HG03064 (cell line): ENCODE data around the gene TADA2B.
"Not testable (repeated sequence)": the region's sequence is repeated elsewhere in the genome, so short reads cannot be mapped to it uniquely, and the experiment has no call there.

Experiments used
- ATAC-seq: cut with Tn5 transposase; IDR thresholded peaks from one replicate; pipeline ENCODE4 v1.9.1; 2021; ENCODE audit warnings: low read depth; ENCODE audit not compliant: unreplicated experiment

The TADA2B gene

DNA sequence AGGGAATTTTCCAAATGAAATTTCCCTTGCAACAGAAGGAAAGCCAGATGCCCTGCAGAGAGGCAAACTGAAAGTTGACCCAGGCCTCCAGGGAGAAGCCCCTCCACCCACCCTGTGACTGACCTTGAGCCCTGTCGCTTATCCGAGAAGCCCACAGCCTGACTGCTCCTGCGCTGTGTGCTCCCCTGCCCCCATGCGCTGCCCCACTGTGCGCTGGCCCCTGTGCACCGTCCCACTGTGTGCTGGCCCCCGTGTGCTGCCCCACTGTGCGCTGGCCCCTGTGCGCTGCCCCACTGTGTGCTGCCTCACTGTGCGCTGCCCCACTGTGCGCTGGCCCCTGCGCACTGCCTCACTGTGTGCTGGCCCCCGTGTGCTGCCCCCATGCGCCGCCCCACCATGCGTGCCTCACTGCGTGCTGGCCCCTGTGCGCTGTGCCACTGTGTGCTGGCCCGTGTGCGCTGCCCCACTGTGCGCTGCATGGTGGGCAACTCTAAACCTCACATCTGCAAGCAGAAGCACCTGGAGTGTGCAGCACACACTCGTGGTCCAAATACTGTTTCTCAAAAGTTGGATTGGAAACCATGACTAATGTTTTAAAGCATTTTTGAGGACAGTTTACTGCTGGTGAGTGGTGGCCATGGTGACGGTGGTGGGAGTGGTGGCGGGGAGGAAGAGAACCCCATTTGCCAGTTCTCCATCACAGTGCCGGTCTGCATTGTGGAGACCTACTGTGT lies 33.0 kb downstream of the TADA2B start:
- ATAC-seq: no peak

DNA sequence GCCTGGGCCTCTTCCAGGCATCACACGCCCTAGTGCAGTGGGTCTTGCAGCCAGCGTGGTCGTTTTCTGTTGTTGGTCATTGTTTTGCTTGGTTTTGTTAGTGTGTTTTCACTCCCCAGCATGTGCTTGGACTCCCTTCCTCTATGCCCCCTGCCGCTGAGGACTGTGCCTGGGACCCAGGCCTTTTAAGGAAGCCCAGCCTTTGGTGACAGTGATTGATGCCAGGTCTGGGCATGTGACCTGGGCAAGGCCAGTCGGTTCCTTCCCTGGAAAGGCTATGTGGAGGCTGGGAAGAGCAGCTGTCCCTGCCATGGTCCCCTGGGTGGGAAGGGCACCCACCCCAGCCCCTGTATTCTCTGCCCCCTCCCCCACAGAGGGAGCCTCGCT lies 33.5 kb downstream of the TADA2B start:
- no peak for ATAC-seq

DNA sequence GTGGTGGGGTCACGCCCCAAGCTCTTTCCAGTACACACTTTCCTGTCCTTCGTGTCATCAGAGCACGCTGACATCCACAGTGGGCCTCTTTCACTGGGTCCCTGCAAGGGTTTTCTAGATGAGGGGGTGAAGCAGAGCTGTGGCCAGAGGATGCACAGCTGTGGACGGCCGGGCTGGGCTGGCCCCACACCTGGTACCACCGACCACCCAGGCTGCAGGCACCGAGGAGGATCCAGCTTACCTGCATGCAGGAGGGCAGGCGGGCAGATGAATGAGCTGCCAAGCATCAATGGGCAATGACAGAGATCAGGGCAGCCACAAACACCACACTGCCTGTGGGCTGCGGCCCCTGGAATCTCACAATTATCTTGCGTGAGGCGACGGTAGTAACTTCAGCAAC lies 34.2 kb downstream of the TADA2B start:
- ATAC-seq: no peak

DNA sequence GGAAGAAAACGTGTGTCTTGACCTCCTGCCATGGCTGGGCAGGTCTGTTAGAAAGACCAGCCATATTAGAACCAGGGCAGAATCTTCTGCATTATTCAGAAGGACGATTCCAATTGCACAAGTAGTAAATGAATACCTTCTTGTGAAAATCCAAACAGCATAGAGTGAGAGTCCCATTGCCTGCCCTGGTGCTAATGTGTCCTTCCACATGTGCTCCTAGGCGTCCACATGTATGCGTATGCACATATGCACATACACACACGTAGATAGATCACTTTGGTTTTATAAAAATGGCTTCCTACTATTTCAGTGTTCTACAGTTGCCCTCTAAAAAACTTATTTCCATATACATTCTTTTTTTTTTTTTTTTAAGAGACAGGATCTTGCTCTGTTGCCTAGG lies 34.9 kb downstream of the TADA2B start:
- no peak for ATAC-seq

DNA sequence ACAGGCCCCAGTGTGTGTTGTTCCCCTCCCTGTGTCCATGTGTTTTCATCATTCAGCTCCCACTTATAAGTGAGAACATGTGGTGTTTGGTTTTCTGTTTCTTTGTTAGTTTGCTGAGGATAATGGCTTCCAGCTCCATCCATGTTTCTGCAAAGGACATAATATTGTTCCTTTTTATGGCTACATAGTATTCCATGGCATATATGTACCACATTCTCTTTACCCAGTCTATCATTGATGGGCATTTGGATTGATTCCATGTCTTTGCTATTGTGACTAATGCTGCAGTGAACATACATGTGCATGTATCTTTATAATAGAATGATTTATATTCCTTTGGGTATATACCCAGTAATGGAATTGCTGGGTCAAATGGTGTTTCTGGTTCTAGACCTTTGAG lies 36.3 kb downstream of the TADA2B start:
- ATAC-seq: not testable (repeated sequence)

DNA sequence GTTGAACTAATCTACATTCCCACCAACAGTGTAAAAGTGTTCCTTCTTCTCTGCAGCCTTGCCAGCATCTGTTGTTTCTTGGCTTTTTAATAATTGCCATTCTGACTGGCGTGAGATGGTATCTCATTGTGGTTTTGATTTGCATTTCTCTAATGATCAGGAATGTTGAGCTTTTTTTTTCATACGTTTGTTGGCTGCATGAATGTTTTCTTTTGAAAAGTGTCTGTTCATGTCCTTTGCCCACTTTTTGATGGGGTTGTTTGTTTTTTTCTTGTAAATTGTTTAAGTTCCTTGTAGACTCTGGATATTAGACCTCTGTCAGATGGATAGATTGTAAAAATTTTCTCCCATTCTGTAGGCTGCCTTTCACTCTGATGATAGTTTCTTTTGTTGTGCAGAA lies 36.7 kb downstream of the TADA2B start:
- ATAC-seq: not testable (repeated sequence)

DNA sequence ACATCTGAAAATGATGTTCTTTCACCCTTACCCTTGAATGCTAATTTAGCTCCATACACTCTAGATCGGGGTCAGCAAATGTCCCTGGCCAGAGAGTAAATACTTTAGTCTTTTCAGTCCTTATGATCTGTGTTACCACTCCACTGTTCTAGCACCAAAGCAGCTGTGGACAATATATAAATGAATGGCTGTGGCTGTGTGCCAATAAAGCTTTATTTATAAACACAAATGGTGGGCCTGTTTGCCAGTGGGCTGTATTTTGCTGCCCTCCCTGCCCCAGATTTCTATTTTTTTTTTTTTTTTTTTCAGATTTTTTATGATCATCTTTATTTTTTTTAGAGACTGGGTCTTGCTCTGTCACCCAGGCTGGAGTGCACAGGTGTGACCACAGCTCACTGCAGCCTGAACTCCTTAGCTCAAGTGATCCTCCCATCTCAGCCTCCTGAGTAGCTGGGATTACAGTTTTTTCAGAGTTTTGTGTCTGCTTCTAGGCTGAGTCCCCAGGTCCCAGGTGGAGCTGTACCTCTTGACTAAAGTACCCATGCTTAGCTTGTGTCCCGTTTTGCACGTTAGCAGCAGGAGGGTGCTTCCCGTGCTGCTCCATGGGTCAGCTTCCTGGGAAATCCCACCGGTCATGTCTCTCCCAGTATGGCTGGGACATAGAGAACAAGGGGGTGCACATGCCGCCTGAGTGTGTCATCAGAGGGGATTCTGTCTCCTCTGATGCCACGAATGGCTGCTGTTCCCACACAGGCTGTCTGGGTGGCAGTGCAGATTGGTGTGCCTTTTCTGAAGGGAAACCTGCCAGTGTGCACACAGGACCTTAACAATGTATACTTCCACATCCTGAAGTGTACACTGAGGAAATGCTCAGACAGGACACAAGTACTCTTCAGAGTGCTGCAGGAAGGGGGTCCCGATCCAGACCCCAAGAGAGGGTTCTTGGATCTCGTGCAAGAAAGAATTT lies 40.7 kb downstream of the TADA2B start:
- no peak for ATAC-seq

DNA sequence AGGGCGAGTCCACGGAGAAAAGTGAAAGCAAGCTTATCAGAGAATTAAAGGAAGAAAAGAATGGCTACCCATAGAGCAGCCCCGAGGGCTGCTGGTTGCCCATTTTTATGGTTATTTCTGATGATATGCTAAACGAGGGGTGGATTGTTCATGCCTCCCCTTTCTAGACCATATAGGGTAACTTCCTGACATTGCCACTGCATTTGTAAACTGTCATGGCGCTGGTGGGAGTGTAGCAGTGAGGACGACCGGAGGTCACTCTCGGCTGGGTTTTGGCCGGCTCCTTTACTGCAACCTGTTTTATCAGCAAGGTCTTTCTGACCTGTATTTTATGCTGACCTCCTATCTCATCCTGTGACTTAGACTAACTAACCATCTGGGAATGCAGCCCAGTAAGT lies 41.4 kb downstream of the TADA2B start:
- not testable (repeated sequence) for ATAC-seq

DNA sequence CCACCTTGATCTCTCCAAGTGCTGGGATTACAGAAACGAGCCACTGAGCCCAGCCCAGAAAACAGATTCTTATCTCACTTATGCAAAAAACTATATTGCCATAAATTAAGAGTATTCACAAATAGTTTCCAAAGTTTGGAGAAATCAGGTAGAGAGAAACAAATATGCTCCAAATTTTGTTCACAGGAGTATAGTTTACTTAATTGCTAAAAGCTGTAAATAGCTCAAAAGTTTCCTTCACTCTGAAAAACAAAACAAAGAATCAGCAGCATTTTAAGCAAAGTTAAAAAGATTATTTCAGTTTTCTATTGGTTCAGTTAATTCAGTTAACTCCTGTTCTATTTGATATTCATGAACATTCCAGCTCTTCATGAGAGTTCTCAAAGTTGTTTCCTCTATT lies 43.2 kb downstream of the TADA2B start:
- ATAC-seq: no peak

DNA sequence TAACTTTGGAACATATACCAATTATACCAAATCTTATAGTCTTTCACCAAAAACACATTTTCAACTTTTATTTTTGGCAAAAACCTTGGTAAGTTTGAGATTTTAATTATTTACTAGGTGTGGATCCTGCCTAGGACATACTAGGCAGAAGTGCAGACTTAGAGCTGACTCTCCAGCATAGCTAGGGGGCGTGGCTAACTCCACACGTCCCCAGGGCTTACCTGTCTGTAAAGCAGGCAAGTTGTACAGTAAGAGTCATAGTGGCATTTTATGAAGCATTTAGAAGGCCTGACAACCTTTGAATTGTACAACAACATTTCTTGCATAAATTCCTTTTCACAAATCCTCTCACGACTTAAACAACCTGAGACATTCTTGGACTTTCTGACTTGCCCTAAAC lies 43.9 kb downstream of the TADA2B start:
- no peak for ATAC-seq

DNA sequence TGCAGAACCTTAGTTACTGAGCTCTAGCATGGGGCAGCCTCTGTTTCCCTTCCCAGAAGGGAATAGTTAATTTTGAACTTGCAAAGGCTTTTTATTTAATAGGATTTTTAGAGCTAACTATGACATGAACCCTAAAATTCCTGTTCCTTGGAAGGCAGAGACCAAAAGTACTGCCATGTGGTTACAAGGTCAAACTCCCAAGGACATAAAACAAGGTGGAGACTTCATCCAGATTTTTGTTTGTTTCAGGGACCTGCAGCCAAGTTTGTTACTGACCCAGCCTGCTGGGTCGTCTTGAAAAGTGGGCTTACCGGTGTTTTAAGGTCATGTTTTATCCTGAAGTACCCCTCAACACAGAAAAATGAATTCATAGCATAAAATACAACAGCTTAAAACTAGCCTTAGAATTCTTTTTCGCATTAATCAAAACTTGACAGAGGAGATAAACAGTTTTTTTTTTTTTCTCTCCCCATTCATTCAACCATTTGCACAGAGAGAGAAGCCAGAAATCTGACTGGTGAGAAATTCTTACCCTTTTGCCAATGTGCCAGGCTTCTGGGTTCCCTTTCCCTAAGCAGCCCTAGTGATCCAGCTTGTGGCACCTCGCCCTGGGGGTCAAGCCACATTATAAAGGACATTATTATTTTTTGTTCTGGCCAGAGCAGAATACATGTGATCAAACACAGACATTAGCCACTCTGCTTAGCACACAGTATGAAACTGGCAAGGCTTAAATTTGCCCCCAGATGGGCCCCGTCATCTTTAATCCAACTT lies 46.2 kb downstream of the TADA2B start:
- ATAC-seq: no peak

DNA sequence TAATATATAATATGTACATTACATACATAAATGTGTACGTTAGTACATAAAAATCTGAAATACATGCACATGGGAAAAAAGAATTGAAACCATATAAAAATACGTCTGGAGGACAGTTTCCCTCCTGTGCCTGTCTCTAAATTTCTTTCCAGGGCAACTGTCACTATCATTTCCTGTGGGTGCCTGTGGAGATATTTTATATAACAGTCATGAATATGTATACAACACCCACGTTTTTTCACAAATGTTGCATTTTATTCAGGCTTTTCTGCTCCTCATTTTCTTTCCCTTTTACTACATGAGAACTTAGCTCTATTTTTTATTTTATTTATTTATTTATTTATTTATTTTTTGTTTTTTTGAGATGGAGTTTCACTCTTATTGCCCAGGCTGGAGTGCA lies 48.9 kb downstream of the TADA2B start:
- no peak for ATAC-seq

DNA sequence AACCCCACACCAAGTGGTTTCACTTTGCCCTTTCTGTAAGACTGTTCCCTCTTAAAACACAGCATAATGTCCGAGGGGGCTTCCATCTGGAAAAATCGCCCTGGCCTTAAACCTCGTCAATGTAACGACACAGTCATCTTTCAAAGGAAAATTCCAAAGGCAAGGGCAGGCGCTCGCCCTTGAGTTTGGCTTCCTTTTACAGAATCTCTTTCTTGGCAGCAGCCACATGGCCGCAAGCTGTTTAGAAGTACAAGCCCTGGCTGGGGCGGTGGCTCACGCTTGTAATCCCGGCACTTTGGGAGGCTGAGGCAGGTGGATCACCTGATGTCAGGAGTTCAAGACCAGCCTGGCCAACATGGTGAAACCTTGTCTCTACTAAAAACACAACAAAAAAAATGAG lies 51.7 kb downstream of the TADA2B start:
- no peak for ATAC-seq

DNA sequence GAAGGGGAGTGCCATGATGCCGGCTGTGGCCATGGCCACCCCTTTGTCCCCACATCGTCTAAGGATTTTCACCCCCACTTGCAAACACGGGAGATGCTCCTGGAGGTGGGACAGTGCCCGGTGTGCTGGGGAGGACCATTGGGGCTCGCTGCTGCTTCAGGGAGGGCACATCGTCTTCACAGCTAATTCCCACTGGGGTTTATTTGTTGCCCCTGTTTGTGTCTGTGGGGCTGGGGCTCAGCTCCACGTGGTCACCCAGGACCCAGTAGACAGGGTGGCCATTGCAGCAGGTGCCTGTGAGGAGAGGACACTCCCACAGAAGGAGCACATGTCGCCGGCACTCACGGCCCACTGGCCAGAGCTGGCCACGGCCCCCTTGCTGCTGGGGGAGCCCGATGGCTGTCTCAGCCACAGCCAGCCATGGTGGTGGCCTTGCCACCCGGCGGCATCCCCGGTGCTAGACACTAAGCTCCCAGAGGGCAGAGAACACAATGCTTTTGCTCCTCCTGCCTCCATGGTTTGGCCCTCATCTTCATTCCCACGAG lies 52.5 kb downstream of the TADA2B start:
- no peak for ATAC-seq

DNA sequence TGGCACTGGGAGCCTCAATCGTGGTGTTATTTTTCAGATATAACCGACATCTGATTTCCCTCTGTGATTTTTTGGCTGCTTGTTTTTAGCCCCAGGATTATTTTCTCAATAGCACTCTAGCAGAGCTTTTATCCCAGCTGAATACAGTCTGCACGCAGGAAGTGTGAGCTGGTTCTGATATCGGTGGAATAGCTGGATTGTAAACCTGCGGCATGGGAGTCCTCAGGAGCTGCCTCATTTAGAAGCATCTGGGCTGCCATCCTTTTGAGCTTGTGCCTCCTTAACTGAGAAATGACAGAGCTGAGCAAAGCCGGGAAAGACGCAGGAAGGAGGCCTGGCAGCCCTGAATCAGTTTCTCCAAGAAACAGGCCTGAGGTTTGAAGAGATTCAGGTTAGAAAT lies 53.1 kb downstream of the TADA2B start:
- ATAC-seq: no peak

DNA sequence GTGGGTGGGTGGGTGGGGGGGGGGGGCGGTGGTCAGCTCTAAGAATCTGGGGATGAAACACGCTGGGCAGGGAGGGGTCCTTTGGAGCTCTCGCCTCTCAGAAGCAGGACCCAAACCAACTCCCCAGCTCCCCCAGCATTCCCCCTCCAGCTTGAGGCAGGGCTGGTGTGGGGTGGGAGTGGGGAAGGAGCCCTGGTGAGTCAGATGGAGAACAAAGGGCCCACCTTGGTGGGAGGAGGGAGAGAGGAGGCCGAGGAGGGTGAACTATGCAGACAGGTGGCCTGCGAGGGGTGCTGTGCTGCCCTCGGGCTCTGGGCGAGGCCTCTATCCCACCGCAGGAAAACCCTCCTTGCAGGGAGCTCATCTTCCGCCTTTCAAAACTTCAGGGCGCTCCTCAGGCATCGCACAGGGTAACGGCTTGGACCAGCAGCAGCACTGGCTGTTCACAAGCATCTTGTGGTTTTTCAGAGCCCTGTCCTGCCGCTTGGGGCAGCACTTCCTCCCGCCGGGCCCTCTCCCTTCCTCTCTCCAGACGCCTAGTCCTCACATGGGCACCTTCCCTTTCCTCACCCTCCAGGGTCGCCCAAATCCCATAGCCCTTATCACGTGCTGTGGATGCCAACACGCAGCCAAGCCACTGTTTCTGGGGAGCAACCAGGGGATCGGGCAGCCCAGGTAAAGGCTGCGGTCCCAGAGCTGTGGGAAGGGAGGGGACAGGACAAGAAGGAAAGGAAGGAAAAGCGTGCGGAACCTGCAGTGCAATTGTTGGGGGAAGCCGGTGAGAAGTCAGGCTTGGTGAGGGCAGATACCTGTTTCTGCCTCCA lies 58.7 kb downstream of the TADA2B start:
- ATAC-seq: peak; percentile 53

DNA sequence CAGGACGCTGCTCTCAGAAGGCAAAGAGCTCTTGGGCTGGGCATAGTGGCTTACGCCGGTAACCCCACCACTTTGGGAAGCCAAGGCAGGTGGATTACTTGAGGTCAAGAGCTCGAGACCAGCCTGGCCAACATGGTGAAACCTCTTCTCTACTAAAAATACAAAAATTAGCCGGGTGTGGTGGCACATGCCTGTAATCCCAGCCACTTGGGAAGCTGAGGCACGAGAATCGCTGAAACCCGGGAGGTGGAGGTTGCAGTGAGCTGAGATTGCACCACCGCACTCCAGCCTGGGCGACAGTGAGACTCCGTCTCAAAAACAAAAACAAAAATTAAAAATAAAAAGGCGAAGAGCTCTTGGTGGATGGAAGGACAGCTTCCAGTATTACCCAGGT lies 59.3 kb downstream of the TADA2B start:
- not testable (repeated sequence) for ATAC-seq

DNA sequence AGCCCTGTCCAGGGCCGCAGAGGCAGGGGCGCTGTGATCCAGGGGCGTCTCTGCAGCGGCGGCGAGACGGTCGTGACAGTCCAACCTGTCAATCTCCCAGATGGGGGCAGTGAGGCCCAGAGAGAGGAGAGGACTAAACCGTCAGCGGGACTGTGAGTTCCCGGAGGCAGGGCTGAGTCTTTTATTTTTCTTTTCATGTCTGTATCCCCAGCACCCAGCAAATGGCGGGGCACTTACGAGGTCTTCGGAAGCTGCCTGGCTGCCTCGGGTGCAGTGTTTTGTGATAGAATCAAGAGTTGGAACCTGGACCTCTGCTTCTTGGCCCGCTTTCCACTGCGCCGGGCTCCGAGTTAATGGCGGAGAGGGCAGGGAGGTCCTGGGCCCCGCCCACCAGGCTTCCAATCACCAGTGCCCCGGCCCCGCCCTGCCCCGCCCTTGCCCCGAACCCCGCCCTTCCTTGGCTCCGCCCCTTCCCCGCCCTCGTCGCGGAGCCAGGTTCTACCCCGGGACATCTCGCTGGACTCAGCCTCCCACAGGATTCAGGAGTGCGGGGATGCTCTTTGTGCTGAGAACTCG lies 59.9 kb downstream of the TADA2B start:
- peak; percentile 66 for ATAC-seq

DNA sequence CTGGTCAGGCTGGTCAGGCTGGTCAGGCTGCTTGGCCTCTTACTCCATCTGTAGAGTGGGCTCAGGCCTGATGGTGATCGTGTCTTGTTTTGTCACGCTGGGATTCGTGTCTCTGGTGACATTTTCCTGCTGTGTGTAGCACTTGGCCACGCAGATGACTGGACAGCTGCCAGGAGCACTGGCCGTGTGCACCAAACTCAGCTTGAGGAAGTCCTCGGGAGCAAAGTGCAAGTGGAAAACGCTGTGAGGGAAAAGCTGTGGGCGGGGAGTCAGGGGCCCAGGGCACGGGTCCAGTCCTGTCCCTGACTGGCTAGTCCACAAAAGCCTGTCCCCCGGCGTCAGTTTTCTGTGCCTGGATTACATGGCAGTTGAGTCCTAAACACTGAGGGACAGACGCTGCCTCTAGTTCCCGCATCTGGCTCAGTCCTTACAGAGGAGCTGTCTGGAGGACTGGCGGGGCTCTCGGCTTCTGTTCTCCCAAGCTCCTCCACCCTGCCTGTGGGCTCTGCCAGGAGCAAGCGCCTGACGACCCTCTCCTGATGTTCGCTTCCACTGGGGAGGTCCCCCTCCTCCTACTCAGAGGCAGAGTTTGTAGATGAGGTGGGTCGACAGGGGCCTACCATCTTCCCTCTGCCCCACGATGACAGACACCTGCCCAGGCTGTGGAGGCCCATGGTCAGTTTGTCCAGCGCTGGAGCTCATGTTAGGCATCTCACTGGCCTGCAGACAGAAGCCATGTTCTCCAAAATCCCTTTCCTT lies 60.6 kb downstream of the TADA2B start:
- no peak for ATAC-seq
